GM12878 (cell line): ENCODE results near the gene GRIN2A. TPM values are rescaled to one million over a fixed set of nuclear protein-coding genes. Genes with fewer than 3 reads are reported as not detected.

Experiments used
- ATAC-seq: fragments of 200-7000 bp; cut with Tn5 transposase; 3 replicates; pipeline ENCODE4 v1.9.1; 2020; ENCODE audit warnings: mild to moderate bottlenecking, moderate library complexity
- BruUV-seq: library from RNA; stranded (reverse); fragments of 400-500 nt; replicated peaks from 2 replicates; lab custom pipeline; 2021; lab: Mats Ljungman, UMichigan
- CTCF ChIA-PET: fragments of 300-600 bp; sonication (Branson Sonifier 250); formaldehyde crosslinking; extraction: SDS; loops from one replicate; lab custom pipeline; 2021; ENCODE audit warnings: inconsistent platforms; lab: Yijun Ruan, JAX
- POLR2A ChIA-PET: fragments of 350-600 bp; formaldehyde crosslinking; extraction: SDS; loops from one replicate; lab custom pipeline; 2021; ENCODE audit warnings: inconsistent platforms; lab: Charles Lee
- RAD21 ChIA-PET: fragments of 300-600 bp; sonication (Branson Sonifier 250); formaldehyde crosslinking; loops from one replicate; lab custom pipeline; 2023; ENCODE audit warnings: antibody characterized with exemption; ENCODE audit not compliant: unreplicated experiment; lab: Charles Lee
- SMC1A ChIA-PET: fragments of 300-600 bp; sonication (Branson Sonifier 250); formaldehyde crosslinking; loops from one replicate; lab custom pipeline; 2023; ENCODE audit not compliant: unreplicated experiment, uncharacterized antibody; lab: Charles Lee
- DNase-seq: peaks from one replicate; pipeline ENCODE4 v3.0.0-alpha.2; 2011; ENCODE audit warnings: low read depth, low spot score
- FAIRE-seq: peaks from 3 replicates; lab custom pipeline; 2011; peaks lifted over from hg19 to GRCh38; lab: Jason Lieb, UNC
- H2AFZ ChIP-seq: 2 replicates; pipeline ENCODE4 v1.6.0; 2011; ENCODE audit warnings: low read depth, low read length, control low read depth; ENCODE audit not compliant: control insufficient read depth
- H3K27ac ChIP-seq: 2 replicates; pipeline ENCODE4 v1.5.1; 2011; ENCODE audit warnings: control low read depth; ENCODE audit not compliant: control insufficient read depth, insufficient read depth
- H3K27me3 ChIP-seq, 2 experiments: replicated peaks in 1 of 2; 2 replicates each; pipeline versions ENCODE4 v1.6.0 to v1.6.1; 2011; ENCODE audit warnings: low read length in 1 of 2; ENCODE audit not compliant: control insufficient read depth in 2 of 2, insufficient read depth in 2 of 2
- H3K36me3 ChIP-seq, 2 experiments: 2 replicates each; pipeline ENCODE4 v1.5.1; 2011; ENCODE audit warnings: low read length in 1 of 2; ENCODE audit not compliant: control insufficient read depth in 2 of 2, insufficient read depth in 2 of 2
- H3K4me1 ChIP-seq: 2 replicates; pipeline ENCODE4 v1.6.1; 2011; ENCODE audit warnings: mild to moderate bottlenecking, low read length, moderate library complexity, mixed read lengths; ENCODE audit not compliant: control insufficient read depth, insufficient read depth
- H3K4me2 ChIP-seq: 2 replicates; pipeline ENCODE4 v1.6.0; 2011; ENCODE audit warnings: control low read depth; ENCODE audit not compliant: control insufficient read depth, insufficient read depth
- H3K4me3 ChIP-seq: fragments of 200-600 bp; sonication (generic); 2 replicates; pipeline ENCODE4 v1.5.1; 2016
- H3K79me2 ChIP-seq: 2 replicates; pipeline ENCODE4 v1.6.0; 2011; ENCODE audit warnings: low read length; ENCODE audit not compliant: control insufficient read depth, insufficient read depth
- H3K9ac ChIP-seq: 2 replicates; pipeline ENCODE4 v1.8.0; 2011; ENCODE audit warnings: low read length, control low read depth, mixed read lengths; ENCODE audit not compliant: control insufficient read depth, insufficient read depth
- H3K9me3 ChIP-seq: replicated peaks from 3 replicates; pipeline ENCODE4 v1.5.1; 2011; ENCODE audit warnings: mild to moderate bottlenecking, low read length; ENCODE audit not compliant: control insufficient read depth, insufficient read depth
- H4K20me1 ChIP-seq: 2 replicates; pipeline ENCODE4 v1.6.0; 2011; ENCODE audit not compliant: control insufficient read depth, insufficient read depth
- BCLAF1 ChIP-seq: fragments of 450-650 bp; IDR thresholded peaks from 2 replicates; pipeline ENCODE4 v1.6.1; 2017; ENCODE audit warnings: antibody characterized with exemption, mild to moderate bottlenecking, moderate library complexity
- BRCA1 ChIP-seq: IDR thresholded peaks from 2 replicates; pipeline ENCODE4 v1.6.1; 2011; ENCODE audit warnings: low read depth, low read length, improper control_type of control experiment
- CBX3 ChIP-seq: fragments of 200-600 bp; sonication (generic); IDR thresholded peaks from 2 replicates; pipeline ENCODE4 v1.6.1; 2016; ENCODE audit warnings: low read depth, borderline replicate concordance
- CEBPZ ChIP-seq: fragments of 150-350 bp; IDR thresholded peaks from 2 replicates; pipeline ENCODE4 v1.6.1; 2016; ENCODE audit warnings: low read depth, low read length
- CREB1 ChIP-seq: IDR thresholded peaks from 2 replicates; pipeline ENCODE4 v1.6.1; 2012; ENCODE audit warnings: low read depth, mild to moderate bottlenecking, inconsistent platforms
- CTCF ChIP-seq, 3 experiments: IDR thresholded peaks in 2 of 3; conservative IDR thresholded peaks in 1 of 3; 2 replicates each; pipeline ENCODE4 v1.5.1; 2011; ENCODE audit warnings: low read depth in 3 of 3, low read length in 3 of 3, mild to moderate bottlenecking in 3 of 3, control low read depth in 2 of 3, moderate library complexity in 2 of 3, inconsistent platforms in 1 of 3, mixed read lengths in 1 of 3; ENCODE audit not compliant: control insufficient read depth in 2 of 3, insufficient read depth in 1 of 3; ENCODE audit errors: extremely low read depth in 1 of 3
- HDAC6 ChIP-seq: fragments of 200-600 bp; sonication (generic); IDR thresholded peaks from one replicate; pipeline ENCODE4 v1.8.0; 2017; ENCODE audit warnings: antibody characterized with exemption; ENCODE audit not compliant: unreplicated experiment
- MYB ChIP-seq: fragments of 150-350 bp; IDR thresholded peaks from 2 replicates; pipeline ENCODE4 v1.6.1; 2014; ENCODE audit warnings: mild to moderate bottlenecking, low read depth, low read length, borderline replicate concordance
- PML ChIP-seq: IDR thresholded peaks from 2 replicates; pipeline ENCODE4 v1.6.1; 2012; ENCODE audit warnings: low read length, inconsistent platforms
- YBX1 ChIP-seq: fragments of 450-650 bp; IDR thresholded peaks from 2 replicates; pipeline ENCODE4 v1.6.1; 2016; ENCODE audit warnings: antibody characterized with exemption
- WGBS: methylation state at CpG from one replicate; pipeline ENCODE4 v1.1.6; 2016; ENCODE audit warnings: low lambda C conversion rate; ENCODE audit not compliant: insufficient replicate concordance, insufficient coverage; ENCODE audit errors: missing lambda C conversion rate; 5-methylcytosine and 5-hydroxymethylcytosine counted together
- in situ Hi-C: fragments of 300-500 bp; cut with MboI; formaldehyde crosslinking; loops from 9 replicates; pipeline ENCODE4 v1.14.3; 2018; ENCODE audit warnings: mixed read lengths
- intact Hi-C: fragments of 100-400 bp; cut with micrococcal nuclease; formaldehyde crosslinking; loops from one replicate; pipeline ENCODE4 v1.14.2; 2022; ENCODE audit not compliant: unreplicated experiment
- polyA plus RNA-seq, 11 experiments: library from polyadenylated mRNA; depleted of rRNA in 4 of 11; unstranded in 6 of 11; stranded (reverse) in 5 of 11; fragments of >200 nt; fragmentation: Nextera tagmentation in 4 of 11; fragmentation: Illumina TruSeq in 1 of 11; extraction: Ambion mirVana in 4 of 11; extraction: Trizol in 1 of 11; gene quantifications; 1 replicate in 1 of 11; 2 replicates in 10 of 11; pipeline versions ENCODE4 v1.2.1 to v1.2.3, GENCODE V29; 2011 to 2016; ENCODE audit warnings: inconsistent platforms in 2 of 11, missing spikeins in 2 of 11, low read depth in 1 of 11
- total RNA-seq, 4 experiments: library from RNA; depleted of rRNA in 3 of 4; stranded (reverse); fragments of >200 nt in 3 of 4; fragmentation: Illumina TruSeq in 1 of 4; extraction: Trizol in 1 of 4; gene quantifications; 2 replicates each; pipeline versions ENCODE4 v1.2.1 to v1.2.3, GENCODE V29; 2013 to 2021

The GRIN2A gene
- total and polyA plus RNA-seq, 10 of the 15 experiments (the other 5 are each of a cell fraction or from before 2014, with no cell fraction given): 2.4 to 13.3 (median 7.3) TPM

GRCh38 chr16:10086620-10087019, 95.6 kb downstream of the GRIN2A start:
- Histone ChIP-seq H3K27ac (no peak overlapping the region), H3K36me3 (no peaks in the 10 kb centered on the region), H3K9me3 (no peaks in the 10 kb centered on the region; the same call in 2 of the 3 replicates), H3K79me2 (no peaks in the 10 kb centered on the region), H3K27me3 (no peaks in the 10 kb centered on the region; a peak in 1 of 4 replicates), H3K4me1 (no peaks in the 10 kb centered on the region), H3K9ac (no peak overlapping the region), H4K20me1 (no peaks in the 10 kb centered on the region), H2AFZ (no peak overlapping the region), H3K4me3 (no peak overlapping the region), H3K4me2 (no peak overlapping the region)
- ChIA-PET CTCF (interaction anchor here (1.0 kb wide), 1 partner anchor 45 kb away, joined by 3 read pairs; no protein-coding TSS in a partner anchor), SMC1A (interaction anchor here (1.5 kb wide), 1 partner anchor 25 kb away, joined by 3 read pairs; no protein-coding TSS in a partner anchor), POLR2A (interaction anchor here (1.2 kb wide), 1 partner anchor 36 kb away, joined by 3 read pairs; no protein-coding TSS in a partner anchor), RAD21 (no interaction called here)
- intact Hi-C loops: no loop called here
- TF ChIP-seq CREB1 (no peak), YBX1 (no peak), CEBPZ (no peak), BRCA1 (no peak), PML (no peak), CBX3 (no peak), BCLAF1 (no peak), CTCF (IDR thresholded peaks at IDR 0.05 in 2 of 3, conservative IDR thresholded peaks at IDR 0.05 in 1 of 3; ENCODE audit: control insufficient read depth in 2 of 3, extremely low read depth in 1 of 3, insufficient read depth in 1 of 3, low read depth in 3 of 3, low read length in 3 of 3) (no peak), HDAC6 (no peak), MYB (no peak)
- BruUV-seq: no TSS peak
- no peak for FAIRE-seq
- WGBS: 0% methylated on average over 3 of the region's 3 CpGs
- no peak for ATAC-seq
- in situ Hi-C loops: no loop called here
- no peak for DNase-seq
